GM21423 (cell line): ENCODE data around the gene SNAP47.

Experiments used
- ATAC-seq: cut with Tn5 transposase; IDR thresholded peaks from one replicate; pipeline ENCODE4 v1.9.1; 2021; ENCODE audit warnings: mild to moderate bottlenecking, moderate library complexity; ENCODE audit not compliant: unreplicated experiment

The SNAP47 gene

GRCh38 chr1:227731696-227732585, 3.3 kb upstream of the SNAP47 start:
- no peak for ATAC-seq

- no peak for ATAC-seq
These were observed 2.5 kb upstream of the SNAP47 start for GRCh38 chr1:227732586-227733308.

- no peak for ATAC-seq
These were observed 1.9 kb upstream of the SNAP47 start for GRCh38 chr1:227733309-227733705.

GRCh38 chr1:227733751-227734545, 1.3 kb upstream of the SNAP47 start:
- ATAC-seq = no peak

GRCh38 chr1:227734546-227734855, 734 bp upstream of the SNAP47 start:
- peak; percentile 4 for ATAC-seq

GRCh38 chr1:227735539-227736285, 477 bp downstream of the SNAP47 start:
- no peak for ATAC-seq

GRCh38 chr1:227736814-227737432, 1.7 kb downstream of the SNAP47 start:
- ATAC-seq = no peak

- ATAC-seq = no peak
These were observed 3.6 kb downstream of the SNAP47 start for GRCh38 chr1:227738820-227739219.

GRCh38 chr1:227739636-227740035, 4.4 kb downstream of the SNAP47 start:
- ATAC-seq = no peak

- ATAC-seq = no peak
These were observed 5.2 kb downstream of the SNAP47 start for GRCh38 chr1:227740401-227740960.

- no peak for ATAC-seq
These were observed 6.1 kb downstream of the SNAP47 start for GRCh38 chr1:227741166-227741870.

GRCh38 chr1:227742738-227743715, 7.8 kb downstream of the SNAP47 start:
- ATAC-seq = no peak

GRCh38 chr1:227744668-227745067, 9.4 kb downstream of the SNAP47 start:
- no peak for ATAC-seq

- no peak for ATAC-seq
These were observed 10.5 kb downstream of the SNAP47 start for GRCh38 chr1:227745568-227746265.

- no peak for ATAC-seq
These were observed 11.4 kb downstream of the SNAP47 start for GRCh38 chr1:227746676-227747075.

GRCh38 chr1:227747382-227747781, 12.1 kb downstream of the SNAP47 start:
- no peak for ATAC-seq

GRCh38 chr1:227747948-227748495, 12.8 kb downstream of the SNAP47 start:
- ATAC-seq = no peak
